GM13976 (cell line): ENCODE data around the gene IFNG.

Experiments used
- DNase-seq: peaks from one replicate; pipeline ENCODE4 v3.0.0; 2012; ENCODE audit warnings: low spot score
- CTCF ChIP-seq: IDR thresholded peaks from 2 replicates; pipeline ENCODE4 v1.5.1; 2012; ENCODE audit warnings: borderline replicate concordance, mild to moderate bottlenecking; ENCODE audit not compliant: insufficient read depth; ENCODE audit errors: extremely low read depth, missing control alignments, control extremely low read depth
- in situ Hi-C: fragments of 300-500 bp; cut with MboI; formaldehyde crosslinking; loops from one replicate; pipeline ENCODE4 v1.12.0; 2022; ENCODE audit warnings: low sequenced_read_pairs, mixed read lengths, inconsistent platforms; ENCODE audit not compliant: unreplicated experiment

IFNG gene

GRCh38 chr12:68156636-68157035 lies 2.9 kb downstream of the IFNG start:
- no peak for TF ChIP-seq CTCF
- in situ Hi-C loops, result no loop called here

GRCh38 chr12:68154779-68155178 lies 4.8 kb downstream of the IFNG start:
- DNase-seq, result no peak
- TF ChIP-seq CTCF, result no peak
- in situ Hi-C loops, result no loop called here

More at GRCh38 chr12:68156636-68157035, 2.9 kb downstream of the IFNG start:
- DNase-seq, result no peak

- in situ Hi-C loops, result no loop called here
- no peak for TF ChIP-seq CTCF
- no peak for DNase-seq
Observed at GRCh38 chr12:68148261-68148951, 11.1 kb downstream of the IFNG start.

- no peak for TF ChIP-seq CTCF
- in situ Hi-C loops, result no loop called here
- no peak for DNase-seq
Observed at GRCh38 chr12:68140556-68140955, 19.0 kb downstream of the IFNG start.

- no peak for TF ChIP-seq CTCF
- in situ Hi-C loops, result no loop called here
- DNase-seq, result no peak
Observed at GRCh38 chr12:68139941-68140340, 19.6 kb downstream of the IFNG start.

GRCh38 chr12:68139001-68139400 lies 20.5 kb downstream of the IFNG start:
- no peak for TF ChIP-seq CTCF
- in situ Hi-C loops, result no loop called here
- DNase-seq, result no peak
